Measurements from ENCODE around the gene SLC47A2.

Gene SLC47A2

DNA sequence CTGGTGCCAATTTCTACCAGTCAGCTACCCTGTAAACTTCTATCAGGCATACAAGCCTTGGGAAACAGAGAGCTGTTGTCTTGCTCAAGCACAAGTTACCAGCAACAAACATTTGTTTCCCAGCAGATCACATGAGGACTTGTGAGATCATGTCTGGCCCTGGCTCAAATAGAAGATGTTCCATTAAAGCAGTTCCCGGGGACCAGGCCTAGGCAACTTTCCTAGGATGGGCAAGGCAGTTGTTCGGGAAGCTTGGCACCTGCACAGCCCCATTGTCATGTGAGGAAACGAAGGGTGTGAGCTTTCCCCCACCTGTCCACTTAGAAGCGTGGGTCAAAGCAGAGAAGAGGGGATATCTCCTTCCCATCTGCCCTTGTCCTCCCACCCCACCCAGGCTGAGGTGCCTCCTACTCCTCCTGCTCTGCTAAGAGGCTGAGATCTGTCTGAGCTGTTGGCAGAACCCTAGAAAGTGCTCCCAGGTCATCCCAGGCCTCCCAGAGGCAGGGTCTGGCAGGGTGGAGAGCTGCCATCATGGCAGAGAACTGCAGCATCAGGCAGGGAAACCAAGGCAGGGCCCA, 11.2 kb upstream of the SLC47A2 start:
- no peak for DNase-seq

DNA sequence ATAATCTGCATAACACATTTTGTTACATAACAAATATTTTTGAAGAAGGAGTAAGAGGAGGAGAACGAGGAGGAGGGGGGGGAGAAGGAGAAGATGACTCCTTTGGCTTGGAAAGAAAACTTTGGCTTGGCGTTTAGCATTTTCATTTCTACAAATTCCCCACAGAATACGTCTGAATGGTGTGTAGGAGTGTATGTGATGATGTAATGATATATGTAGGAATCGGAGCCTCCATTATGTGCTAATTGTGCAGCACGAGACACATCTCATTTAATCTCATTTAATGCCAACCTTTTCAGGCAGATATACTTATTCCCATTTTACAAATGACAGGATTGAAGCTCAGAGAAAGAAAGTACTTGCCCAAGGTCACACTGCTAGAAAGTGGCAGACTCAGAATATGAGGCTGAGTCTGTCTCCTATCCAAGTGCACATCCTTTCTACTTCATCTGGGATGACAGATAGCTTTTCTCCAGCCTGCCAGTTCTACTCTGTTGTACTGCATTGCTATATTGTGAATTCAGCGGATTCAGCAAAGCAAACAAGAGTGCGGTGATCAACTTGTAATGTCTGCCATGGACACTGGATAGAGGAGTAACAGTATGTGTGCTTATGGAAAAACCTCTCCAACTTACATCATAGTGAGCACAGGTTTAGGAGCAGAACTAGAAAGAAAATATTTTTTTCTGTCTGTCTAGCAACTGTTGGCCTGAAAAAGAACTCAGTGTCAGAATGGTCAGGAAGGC, 10.4 kb upstream of the SLC47A2 start:
- no peak for DNase-seq

DNA sequence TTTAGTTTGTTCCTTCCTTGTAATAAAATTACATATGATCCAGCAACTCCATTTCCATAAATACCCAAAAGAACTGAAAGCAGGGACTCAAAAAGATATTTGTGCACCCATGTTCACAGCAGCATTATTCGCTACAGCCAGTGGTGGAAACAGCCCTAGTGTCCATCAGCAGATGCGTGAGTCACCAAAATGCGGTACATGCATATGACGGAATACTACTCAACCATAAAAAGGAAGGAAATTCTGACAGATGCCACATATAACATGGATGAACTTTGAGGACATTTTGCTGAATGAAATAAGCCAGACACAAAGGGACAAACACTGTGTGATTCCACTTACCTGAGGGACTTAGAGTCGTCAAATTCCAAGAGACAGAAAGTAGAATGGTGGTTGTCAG, 9.1 kb upstream of the SLC47A2 start:
- no peak for DNase-seq

- DNase-seq: no peak
Observed at GRCh38 chr17:19724501-19725420, 8.4 kb upstream of the SLC47A2 start.

DNA sequence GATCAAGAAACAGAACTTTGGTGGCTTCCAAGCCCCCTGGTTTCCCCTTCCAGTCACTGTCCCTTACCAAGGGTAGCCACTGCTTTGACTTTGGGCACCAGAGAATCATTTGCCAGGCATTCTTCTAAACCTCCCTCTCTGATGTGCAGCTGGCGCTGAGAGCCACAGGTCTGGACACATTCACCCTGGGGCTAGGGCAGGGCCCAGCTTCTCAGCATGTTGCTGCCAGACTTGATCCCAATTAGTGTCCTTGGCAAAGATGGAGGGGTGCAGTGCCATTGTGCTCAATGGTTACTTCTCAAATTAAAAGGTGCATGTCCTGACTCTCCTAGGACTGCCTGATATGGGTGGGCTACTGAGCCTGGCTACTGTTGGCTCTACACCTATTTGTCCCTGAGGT, 7.6 kb upstream of the SLC47A2 start:
- no peak for DNase-seq

DNA sequence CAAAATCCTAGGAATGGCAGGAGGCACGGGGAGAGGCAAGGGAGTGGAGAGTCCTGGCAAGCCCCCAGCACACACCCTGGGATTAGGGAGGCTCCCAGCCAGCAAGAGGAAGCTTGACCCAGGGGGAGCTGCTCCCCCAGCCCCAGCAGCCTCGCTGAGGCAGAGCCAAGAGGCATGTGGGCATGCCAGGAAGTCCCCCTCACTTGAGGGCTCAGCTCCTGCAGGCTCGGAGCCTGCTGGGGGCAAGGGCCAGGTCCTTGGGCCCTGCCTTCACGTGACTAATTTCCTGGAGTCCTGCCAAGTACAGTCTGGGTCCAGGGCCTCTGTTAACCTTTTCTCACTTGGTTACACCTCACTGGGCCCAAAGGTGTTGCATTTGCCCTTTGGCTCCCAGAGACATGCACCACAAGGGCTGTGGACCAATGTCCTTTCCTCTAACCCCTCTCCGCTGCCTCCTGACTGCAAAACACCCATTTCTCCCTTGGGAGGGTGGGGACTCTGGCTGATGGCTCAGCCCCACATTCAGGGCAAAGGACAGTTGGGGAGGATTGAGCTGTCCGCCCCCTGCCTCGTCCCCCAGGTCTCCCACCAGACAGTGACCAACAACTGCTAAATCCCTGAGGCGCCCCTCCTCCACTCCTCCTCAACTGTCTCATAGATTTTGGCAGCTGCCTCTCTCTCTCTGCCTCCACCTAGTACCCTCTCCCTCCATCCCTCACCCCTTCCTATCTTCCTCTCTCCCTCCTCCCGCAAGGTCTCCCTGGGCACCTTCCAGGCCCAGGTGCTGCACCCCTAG, 4.4 kb upstream of the SLC47A2 start:
- no peak for DNase-seq

- no peak for DNase-seq
Observed at GRCh38 chr17:19720210-19720475, 3.8 kb upstream of the SLC47A2 start.

DNA sequence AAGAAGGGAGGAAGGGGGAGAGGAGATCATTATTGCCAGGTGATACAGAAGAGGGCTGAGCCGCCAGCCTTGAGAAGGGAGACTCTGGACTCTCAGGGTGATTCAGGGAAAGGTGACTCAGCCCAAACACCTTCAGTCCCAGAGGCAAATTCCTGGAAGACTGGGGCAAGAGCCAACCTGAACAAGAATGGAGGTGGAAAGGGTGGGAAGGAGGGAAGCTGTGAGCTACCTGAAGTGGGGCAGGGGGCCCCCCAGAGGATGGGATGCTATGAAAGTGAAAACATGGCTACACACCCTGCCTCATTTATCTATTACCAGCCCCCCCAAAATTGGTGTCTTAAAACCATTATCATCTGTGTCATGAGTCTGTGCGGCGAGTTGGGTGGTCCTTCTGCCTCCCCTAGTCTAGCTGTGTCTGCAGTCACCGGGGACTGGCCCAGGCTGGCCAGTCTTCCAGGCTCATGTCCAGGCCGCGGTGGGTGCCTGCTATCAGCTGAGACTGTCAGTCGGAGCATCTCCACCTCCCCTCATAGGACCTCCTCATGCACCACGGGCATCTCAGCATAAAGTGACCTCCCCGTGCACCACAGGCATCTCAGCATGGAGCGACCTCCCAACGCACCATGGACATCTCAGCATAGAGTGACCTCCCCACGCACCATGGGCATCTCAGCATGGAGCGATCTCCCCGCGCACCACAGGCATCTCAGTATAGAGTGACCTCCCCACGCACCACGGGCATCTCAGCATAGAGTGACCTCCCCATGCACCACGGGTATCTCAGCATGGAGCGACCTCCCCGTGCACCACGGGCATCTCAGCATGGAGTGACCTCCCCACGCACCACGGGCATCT, 3.2 kb upstream of the SLC47A2 start:
- no peak for DNase-seq

- no peak for DNase-seq
Observed at GRCh38 chr17:19718613-19719354, 2.4 kb upstream of the SLC47A2 start.

DNA sequence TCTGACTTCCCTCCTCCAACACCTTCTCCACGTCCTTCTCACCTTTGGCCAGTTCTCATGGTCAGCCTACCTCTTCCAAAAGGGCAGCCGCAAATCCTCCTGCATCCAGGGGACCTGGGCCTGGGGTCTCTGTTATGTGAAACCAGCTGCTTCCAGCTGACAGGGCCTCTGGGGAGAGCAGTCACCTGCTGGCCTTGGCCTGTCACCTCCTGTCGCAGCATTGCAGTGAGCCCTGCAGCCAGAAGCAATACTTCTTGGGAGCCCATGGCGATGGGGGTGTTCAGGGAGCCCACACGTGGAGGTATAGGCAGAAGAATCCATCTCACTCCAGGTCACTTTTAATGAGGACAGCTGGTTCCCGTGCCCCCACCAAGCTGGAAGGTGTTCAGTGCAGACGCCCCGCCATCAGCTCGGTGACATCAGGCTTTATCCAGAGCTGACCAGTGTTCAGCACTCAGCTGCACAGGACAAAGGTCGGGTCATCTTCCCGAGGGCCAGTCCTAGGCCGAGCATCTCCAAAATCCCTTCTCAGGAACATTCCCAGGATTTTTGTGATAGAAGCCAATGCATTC, 1.7 kb upstream of the SLC47A2 start:
- no peak for DNase-seq

- DNase-seq: no peak
Observed at GRCh38 chr17:19717411-19717908, 1.1 kb upstream of the SLC47A2 start.

DNA sequence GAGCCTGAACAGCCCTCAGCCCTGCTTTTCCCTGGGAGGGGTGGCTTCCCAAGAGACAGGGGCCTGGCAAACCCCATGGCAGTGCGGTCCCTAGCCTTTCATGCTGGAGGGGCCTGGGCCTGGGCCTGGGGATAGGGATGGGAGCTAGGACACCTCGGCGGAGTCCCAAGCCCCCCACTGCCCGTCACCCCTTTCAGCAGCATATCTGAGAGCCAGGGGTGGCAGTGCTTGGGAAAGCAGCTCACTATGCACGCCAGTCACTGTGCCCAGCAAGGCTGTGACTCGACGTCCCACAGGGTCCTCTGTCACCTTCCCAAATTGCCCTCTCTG, 612 bp upstream of the SLC47A2 start:
- no peak for DNase-seq

DNA sequence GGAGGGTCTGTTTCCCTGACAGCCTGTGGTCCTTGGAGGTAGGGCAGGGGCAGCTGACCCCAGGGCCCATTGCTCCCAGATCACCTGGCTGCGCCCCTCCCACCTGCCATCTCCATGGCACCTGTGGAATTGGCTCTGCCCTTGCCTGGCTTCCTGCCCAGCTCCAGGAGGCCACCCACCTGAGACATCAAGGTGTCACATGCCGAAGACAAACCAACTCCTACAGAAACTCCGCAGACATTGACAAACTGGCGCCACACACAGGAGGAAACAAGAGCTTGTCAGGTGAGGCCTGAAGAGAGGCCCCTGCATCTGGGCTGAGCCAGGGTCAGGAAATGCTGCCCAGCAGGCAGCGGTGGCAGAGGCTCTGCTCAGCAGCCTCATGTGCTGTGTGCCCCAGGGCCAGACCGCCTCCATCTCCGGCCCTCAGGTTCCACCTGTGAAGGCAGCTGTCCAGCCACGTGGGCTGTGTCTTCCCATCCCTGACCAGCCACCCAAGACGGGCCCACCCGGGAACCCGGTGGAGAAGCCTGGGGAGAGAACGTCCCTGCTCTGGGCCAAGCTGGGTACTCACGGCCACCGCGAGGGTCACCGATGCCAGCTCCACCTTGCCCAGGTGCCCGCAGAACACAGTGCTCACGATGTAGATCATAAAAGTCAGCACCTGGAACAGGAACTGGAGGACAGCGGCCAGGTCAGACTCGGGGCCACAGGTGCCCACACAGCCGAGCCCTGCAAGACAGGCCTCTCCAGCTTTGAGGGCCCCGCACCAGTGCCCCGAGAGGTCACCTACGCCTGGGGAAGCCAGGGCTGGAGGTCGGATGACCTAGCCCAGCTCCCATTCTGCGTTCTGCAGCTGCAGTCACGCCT, 1.6 kb downstream of the SLC47A2 start:
- no peak for DNase-seq

- no peak for DNase-seq
Observed at GRCh38 chr17:19713901-19714361, 2.5 kb downstream of the SLC47A2 start.

- no peak for DNase-seq
Observed at GRCh38 chr17:19713462-19713861, 2.9 kb downstream of the SLC47A2 start.

GRCh38 chr17:19712436-19713004, 3.9 kb downstream of the SLC47A2 start:
- DNase-seq: no peak

GRCh38 chr17:19709841-19710240, 6.5 kb downstream of the SLC47A2 start:
- DNase-seq: no peak

DNA sequence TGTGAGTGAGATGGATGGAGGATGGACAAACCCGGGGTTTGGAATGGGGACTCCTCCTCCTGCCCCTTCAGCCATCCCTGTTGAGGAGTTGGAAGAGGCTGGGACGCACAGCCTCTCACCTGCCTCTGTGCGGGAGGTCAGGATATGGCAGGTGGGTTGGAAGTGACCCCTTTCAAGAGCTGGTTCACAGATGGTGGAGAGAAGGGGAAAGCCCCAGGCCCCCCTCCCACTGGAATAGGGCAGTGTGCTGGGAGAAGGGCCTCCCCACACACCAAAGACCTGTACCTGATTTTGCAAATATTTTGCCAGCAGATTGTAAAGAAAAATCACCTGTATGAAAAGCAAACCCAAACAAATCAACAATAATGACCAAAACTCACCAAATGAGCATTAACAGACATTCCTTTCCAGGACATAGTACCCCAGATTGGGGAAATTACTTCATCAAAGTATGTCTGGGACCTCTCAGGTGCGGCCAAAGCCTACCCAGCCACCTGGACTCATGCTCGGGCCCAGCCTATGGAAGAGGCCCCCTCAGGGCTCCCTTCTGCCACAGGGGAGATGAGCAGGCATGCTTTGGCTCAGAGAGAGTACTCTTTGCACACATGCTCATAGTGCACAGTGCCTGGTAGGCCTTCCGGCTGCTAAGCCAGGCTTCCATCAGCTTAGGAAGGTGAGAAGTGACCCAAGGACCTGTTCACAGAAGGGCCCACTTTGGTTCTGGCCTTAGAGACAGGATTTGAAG, 7.8 kb downstream of the SLC47A2 start:
- DNase-seq: no peak

GRCh38 chr17:19707728-19708221, 8.6 kb downstream of the SLC47A2 start:
- DNase-seq: no peak
